Ascending aorta (tissue), 2 donors: ENCODE data around the gene EXOC3L2. TPM values are rescaled to one million over a fixed set of nuclear protein-coding genes. Genes with fewer than 3 reads are reported as not detected.
"Not testable (repeated sequence)": the region's sequence is repeated elsewhere in the genome, so short reads cannot be mapped to it uniquely, and the experiment has no call there.

ENCODE experiments used
- DNase-seq, 2 donors: peaks; one replicate each; pipeline ENCODE4 v3.0.0-alpha.2; 2019; ENCODE audit warnings: low spot score in 2 of 2
- H3K27ac ChIP-seq, 2 donors: fragments of 200-600 bp; sonication (generic); one replicate each; pipeline ENCODE4 v1.5.1; 2016 to 2017; ENCODE audit warnings: mild to moderate bottlenecking in 1 of 2
- H3K27me3 ChIP-seq: fragments of 200-600 bp; sonication (generic); one replicate; pipeline ENCODE4 v1.5.1; 2017
- H3K36me3 ChIP-seq, 2 donors: fragments of 200-600 bp; sonication (generic); one replicate each; pipeline ENCODE4 v1.5.1; 2016
- H3K4me1 ChIP-seq, 2 donors: fragments of 200-600 bp; sonication (generic); one replicate each; pipeline ENCODE4 v1.5.1; 2016 to 2017; ENCODE audit warnings: mild to moderate bottlenecking in 1 of 2
- H3K4me3 ChIP-seq, 2 donors: fragments of 200-600 bp; sonication (generic); one replicate each; pipeline ENCODE4 v1.5.1; 2016 to 2017; ENCODE audit warnings: mild to moderate bottlenecking in 1 of 2
- H3K9me3 ChIP-seq, 2 donors: fragments of 200-600 bp; sonication (generic); one replicate each; pipeline ENCODE4 v1.5.1; 2016
- CTCF ChIP-seq, 3 experiments: fragments of 200-600 bp in 2 of 3; fragments of 450-650 bp in 1 of 3; sonication (generic) in 2 of 3; IDR thresholded peaks; one replicate each; pipeline ENCODE4 v1.5.1; 2016 to 2019; ENCODE audit warnings: antibody characterized with exemption in 3 of 3, mild to moderate bottlenecking in 1 of 3, moderate library complexity in 1 of 3
- intact Hi-C: fragments of 100-400 bp; cut with DNase I; formaldehyde crosslinking; loops from one replicate; pipeline ENCODE4 v1.15.1; 2023
- total RNA-seq: library from RNA; depleted of rRNA; stranded (reverse); fragments of >200 nt; gene quantifications from one replicate; pipeline ENCODE4 v1.1.0, GENCODE V29; 2016

EXOC3L2 gene
- total RNA-seq, 1 donor from 2014 or later, result 33.5 TPM

GRCh38 chr19:45243144-45243732 lies 2.0 kb downstream of the EXOC3L2 start:
- Histone ChIP-seq H3K36me3 (no peaks in the 10 kb centered on the region), H3K4me1 (peaks cover 0 to 3% of the 10 kb centered on the region in 2 donors), H3K27ac (no peak overlapping the region), H3K9me3 (no peaks in the 10 kb centered on the region), H3K4me3 (no peak overlapping the region), H3K27me3 (no peaks in the 10 kb centered on the region)
- DNase-seq, result no peak
- intact Hi-C loops, result loop anchor here (10.0 kb wide), 1 partner anchor 228 kb away; no protein-coding TSS in a partner anchor
- no peak for TF ChIP-seq CTCF (IDR thresholded peaks at IDR 0.05)

- H3K36me3 ChIP-seq, result no peaks in the 10 kb centered on the region
- intact Hi-C loops, result no loop called here
- H3K4me1 ChIP-seq, result no peaks in the 10 kb centered on the region
- no peak for TF ChIP-seq CTCF (IDR thresholded peaks at IDR 0.05)
- DNase-seq, result no peak
- H3K27ac ChIP-seq, result no peak overlapping the region
- H3K4me3 ChIP-seq, result no peak overlapping the region
- peaks cover 3% of the 10 kb centered on the region for H3K27me3 ChIP-seq
- H3K9me3 ChIP-seq, result no peaks in the 10 kb centered on the region
Observed at GRCh38 chr19:45238556-45238955, 6.7 kb downstream of the EXOC3L2 start.

GRCh38 chr19:45235485-45235884 lies 9.7 kb downstream of the EXOC3L2 start:
- peaks cover 3% of the 10 kb centered on the region for H3K27me3 ChIP-seq
- no peak overlapping the region for H3K27ac ChIP-seq

GRCh38 chr19:45234089-45234869 lies 10.9 kb downstream of the EXOC3L2 start:
- Histone ChIP-seq H3K9me3 (no peaks in the 10 kb centered on the region), H3K4me1 (no peaks in the 10 kb centered on the region), H3K27me3 (peaks cover 3% of the 10 kb centered on the region), H3K27ac (no peak overlapping the region), H3K4me3 (no peak overlapping the region), H3K36me3 (no peaks in the 10 kb centered on the region)
- intact Hi-C loops, result no loop called here
- DNase-seq, result no peak
- no peak for TF ChIP-seq CTCF (IDR thresholded peaks at IDR 0.05)

More at GRCh38 chr19:45235485-45235884, 9.7 kb downstream of the EXOC3L2 start:
- DNase-seq, result no peak
- intact Hi-C loops, result no loop called here
- Histone ChIP-seq H3K36me3 (no peaks in the 10 kb centered on the region), H3K9me3 (no peaks in the 10 kb centered on the region), H3K4me3 (no peak overlapping the region), H3K4me1 (no peaks in the 10 kb centered on the region)
- no peak for TF ChIP-seq CTCF (IDR thresholded peaks at IDR 0.05)

- no peak for DNase-seq
- Histone ChIP-seq H3K9me3 (no peaks in the 10 kb centered on the region), H3K4me3 (no peak overlapping the region), H3K4me1 (no peaks in the 10 kb centered on the region), H3K27ac (no peak overlapping the region), H3K36me3 (no peaks in the 10 kb centered on the region), H3K27me3 (no peaks in the 10 kb centered on the region)
- intact Hi-C loops, result no loop called here
- TF ChIP-seq CTCF (IDR thresholded peaks at IDR 0.05), result no peak
Observed at GRCh38 chr19:45231891-45232290, 13.3 kb downstream of the EXOC3L2 start.

GRCh38 chr19:45229056-45229455 lies 16.2 kb downstream of the EXOC3L2 start:
- H3K27me3 ChIP-seq, H3K36me3 ChIP-seq, intact Hi-C loops, H3K9me3 ChIP-seq, DNase-seq, H3K4me3 ChIP-seq, H3K4me1 ChIP-seq, H3K27ac ChIP-seq: not testable (repeated sequence)
